C4-2B (cell line): ENCODE results near the gene LRMDA.

Experiments used
- ZFX ChIP-seq: fragments of 450-650 bp; IDR thresholded peaks from 2 replicates; pipeline ENCODE4 v1.6.1; 2017
- TF ChIP-seq, protein P1 (sequence below): fragments of 450-650 bp; conservative IDR thresholded peaks from 2 replicates; pipeline ENCODE4 v1.5.1; 2017; ENCODE audit warnings: mild to moderate bottlenecking

GRCh38 chr10:75403939-75404814 lies 27.2 kb upstream of the LRMDA start:
- TF ChIP-seq, protein P1, sequence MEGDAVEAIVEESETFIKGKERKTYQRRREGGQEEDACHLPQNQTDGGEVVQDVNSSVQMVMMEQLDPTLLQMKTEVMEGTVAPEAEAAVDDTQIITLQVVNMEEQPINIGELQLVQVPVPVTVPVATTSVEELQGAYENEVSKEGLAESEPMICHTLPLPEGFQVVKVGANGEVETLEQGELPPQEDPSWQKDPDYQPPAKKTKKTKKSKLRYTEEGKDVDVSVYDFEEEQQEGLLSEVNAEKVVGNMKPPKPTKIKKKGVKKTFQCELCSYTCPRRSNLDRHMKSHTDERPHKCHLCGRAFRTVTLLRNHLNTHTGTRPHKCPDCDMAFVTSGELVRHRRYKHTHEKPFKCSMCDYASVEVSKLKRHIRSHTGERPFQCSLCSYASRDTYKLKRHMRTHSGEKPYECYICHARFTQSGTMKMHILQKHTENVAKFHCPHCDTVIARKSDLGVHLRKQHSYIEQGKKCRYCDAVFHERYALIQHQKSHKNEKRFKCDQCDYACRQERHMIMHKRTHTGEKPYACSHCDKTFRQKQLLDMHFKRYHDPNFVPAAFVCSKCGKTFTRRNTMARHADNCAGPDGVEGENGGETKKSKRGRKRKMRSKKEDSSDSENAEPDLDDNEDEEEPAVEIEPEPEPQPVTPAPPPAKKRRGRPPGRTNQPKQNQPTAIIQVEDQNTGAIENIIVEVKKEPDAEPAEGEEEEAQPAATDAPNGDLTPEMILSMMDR: no peak
- TF ChIP-seq ZFX: no peak
